ENCODE measurements around the gene SF3B1.
"Not testable (repeated sequence)": the region's sequence is repeated elsewhere in the genome, so short reads cannot be mapped to it uniquely, and the experiment has no call there.

Gene SF3B1

GRCh38 chr2:197343968-197344367 lies 90.9 kb downstream of the SF3B1 start:
- DNase-seq (ENCODE audit: low read depth in 2 of 2), result not testable (repeated sequence)

GRCh38 chr2:197340591-197340990 lies 94.2 kb downstream of the SF3B1 start:
- no peak for DNase-seq (ENCODE audit: low read depth in 2 of 2)

Data from activated CD4-positive, alpha-beta T cell treated with anti-CD3 and anti-CD28 coated beads for 24 hours (primary cell).